Hippocampal formation (tissue), 2 donors: ENCODE results near the gene KDM4B.

Source experiments
- DNase-seq, 2 donors: peaks; one replicate each; lab custom pipeline; 2025; lab: John Stamatoyannopoulos, UW

Gene KDM4B

DNA sequence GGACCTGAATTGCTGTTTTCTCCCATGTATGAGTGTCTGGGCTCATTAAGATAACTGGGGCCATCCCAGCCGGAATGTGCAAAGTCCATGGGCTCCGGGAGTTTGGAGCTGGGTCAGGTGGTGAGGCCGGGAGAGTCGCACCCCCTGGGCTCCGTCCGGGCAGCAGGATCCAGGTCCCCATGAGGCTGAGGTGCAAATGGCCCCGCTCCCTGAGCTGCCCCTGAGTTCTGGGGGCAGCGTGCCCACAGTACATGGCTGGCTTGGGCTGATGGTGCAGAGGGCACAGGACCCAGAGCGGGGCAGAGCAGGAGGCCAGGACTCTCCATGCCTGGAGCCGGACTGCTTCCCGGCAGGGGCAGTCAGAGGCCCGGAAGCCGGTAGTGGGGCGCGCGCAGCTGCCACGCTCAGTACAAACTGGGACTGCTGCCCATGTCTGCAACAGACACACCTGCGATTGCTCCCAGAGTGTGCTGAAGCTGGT lies 136.0 kb downstream of the KDM4B start:
- no peak for DNase-seq

DNA sequence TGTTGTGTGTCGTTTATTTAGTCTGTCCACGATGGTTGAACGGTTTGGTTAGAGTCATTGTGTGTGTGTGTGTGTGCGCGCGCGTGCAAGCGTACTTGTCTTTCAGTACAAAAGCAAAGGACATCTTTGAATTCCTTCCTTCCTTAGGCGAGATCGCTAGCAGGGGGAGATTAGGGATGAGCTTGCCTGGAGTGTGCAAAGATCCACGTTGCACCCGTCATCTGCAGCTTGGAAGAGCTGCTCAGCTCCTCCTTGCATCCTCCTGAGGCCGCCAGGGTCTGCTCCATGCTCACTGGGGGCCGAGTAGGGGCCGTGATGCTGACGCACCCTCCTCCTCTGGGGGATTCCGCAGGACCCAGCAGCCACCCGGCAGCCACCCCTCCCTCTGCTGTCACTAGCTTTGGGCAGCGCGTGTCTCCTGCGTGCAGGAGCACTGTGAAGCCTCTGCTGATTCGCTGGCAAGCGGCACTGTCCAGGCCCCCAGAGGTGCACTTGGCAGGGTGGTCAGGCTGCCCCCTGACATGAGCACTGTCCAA lies 137.3 kb downstream of the KDM4B start:
- DNase-seq, result no peak

DNA sequence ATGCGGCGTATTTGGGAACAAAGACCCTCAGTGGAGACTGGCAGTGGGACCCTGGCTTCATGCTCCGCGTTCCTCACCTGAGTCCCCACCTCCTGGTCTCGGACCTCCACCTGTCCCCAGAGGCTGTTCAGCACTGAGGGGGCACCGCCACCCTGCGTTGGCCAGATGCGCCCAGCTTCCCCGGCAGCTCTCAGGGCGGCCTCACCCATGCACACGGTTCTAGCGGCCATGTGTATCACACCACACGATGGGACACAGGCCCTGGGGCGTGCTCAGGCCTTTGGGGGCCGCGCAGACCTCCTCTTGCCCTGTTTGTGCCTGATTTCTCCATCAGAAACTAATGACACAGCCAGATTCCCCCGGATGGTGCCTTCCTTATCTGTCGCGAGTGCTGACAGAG lies 138.1 kb downstream of the KDM4B start:
- DNase-seq, result no peak

DNA sequence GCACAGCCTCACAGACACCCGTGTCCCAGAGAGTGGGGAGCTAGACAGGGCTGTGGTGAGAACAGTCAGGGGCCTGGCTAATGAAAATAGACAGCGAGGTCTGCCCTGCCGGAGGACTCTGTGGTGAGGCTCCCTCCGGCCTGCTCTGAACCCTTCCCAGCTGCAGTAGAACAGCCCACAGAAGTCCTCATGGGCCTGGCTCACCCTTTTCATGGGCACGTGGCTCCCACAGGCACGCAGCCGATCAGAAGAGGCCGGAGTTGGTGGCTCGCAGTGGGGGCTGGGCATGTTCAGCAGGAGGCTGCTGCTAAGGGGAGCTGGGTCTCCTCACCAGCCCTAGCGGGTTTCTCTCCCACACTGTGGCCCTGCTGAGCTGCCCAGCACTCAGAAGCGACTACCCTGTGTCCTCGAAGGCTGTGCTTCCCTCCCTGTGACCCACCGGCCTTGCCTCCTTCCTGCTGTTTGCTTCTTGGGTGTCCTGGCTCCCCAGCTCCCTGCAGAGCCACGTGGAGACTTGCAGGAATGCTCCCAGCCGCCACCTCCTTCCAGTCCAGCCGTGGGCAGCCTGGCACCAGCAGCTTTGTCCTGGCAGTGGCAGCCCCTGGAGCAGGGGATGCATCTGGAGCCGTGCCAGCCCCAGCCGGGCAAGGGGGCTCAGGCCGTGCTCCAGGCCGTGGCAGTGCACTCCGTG lies 138.7 kb downstream of the KDM4B start:
- DNase-seq, result no peak

DNA sequence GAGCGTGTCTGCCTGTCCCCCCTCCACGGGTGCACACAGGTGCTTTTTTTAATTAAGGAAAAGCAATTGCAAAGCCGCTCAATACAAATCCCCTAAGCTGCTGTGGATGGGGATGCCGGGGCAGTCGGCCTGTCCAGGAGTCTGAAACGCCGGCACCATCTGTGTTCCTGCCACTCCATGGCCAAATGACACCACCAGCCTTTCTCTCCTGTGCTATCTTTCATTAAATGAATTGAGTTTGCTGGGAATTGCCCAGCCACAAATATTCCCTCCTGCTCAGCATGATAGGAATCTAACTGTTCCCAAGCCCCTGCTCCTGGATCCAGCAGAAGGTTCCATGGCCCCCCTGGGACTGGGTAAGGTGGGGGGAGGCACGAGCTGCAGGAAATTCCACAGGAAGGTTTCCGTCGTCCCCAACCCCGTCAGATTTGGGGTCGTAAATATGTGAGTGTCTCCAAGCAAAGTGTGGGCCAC lies 139.2 kb downstream of the KDM4B start:
- DNase-seq, result no peak

DNA sequence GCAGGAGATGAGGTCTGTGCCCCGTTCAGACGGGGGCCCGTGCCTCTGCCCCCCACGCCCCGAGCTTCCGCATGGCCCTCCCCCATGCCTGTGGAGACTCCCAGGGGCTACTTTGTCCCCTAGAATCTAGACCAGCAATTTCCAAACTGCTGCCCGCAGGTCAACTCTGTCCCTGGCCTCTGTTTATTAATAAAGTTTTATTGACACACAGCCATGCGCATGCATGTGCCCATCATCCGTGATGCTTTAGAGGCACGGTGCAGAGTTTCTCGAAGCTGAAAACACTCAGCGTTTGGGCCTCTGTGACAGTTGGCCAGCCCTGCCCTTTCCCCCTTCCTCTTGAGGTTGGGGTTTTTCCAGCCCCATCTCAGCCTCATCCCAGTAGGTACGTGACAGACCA lies 140.0 kb downstream of the KDM4B start:
- DNase-seq, result no peak

DNA sequence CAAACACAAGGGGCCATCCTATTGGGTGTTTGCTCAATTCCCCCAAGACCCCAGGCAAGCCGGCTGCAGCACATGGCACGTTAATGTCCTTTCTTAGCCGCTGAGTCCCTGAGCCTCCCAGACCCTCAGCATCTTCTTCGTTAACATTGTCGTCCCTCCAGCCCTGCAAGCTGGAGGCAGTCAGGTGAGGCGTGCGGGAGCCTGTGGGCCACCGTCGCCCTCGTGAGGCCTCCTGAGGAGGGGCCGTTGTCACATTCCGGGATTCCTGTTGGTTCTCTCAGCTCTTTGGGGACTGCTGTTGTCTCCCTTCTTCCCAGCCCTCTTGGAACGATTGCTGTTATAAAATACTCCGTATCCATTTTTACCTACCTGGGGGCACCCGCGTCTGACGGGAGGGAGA lies 140.6 kb downstream of the KDM4B start:
- no peak for DNase-seq

DNA sequence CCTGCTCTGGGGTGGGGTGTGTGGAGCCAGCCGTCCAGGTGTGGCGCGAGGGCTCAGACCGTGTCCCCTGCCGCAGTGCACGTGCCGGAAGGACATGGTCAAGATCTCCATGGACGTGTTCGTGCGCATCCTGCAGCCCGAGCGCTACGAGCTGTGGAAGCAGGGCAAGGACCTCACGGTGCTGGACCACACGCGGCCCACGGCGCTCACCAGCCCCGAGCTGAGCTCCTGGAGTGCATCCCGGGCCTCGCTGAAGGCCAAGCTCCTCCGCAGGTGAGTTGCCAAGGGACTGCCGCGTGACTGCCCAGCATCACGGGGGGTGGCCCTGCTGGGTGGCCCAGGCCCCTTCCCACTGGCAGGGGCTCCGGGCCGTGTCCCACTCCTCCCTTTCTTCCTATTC lies 141.6 kb downstream of the KDM4B start:
- no peak for DNase-seq

DNA sequence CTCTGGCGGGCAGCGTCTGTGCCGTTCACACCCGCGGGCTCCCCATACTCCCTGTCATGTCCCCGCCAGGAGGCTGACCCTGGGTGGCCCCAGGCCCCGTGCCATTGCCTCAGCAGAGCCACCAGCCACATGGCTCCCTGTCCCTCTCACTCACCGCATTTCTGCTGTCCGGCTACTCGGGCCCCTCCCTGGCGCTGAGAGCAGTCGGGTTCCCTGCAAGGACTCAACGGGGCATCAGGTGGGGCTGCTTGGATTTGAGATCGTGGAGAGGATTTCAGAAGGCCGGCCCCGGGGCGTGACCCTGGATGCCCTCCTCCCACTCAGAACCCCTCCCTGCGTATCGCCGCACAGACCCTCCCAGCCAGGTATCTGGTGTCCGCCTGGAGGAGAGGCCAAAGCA lies 142.1 kb downstream of the KDM4B start:
- DNase-seq, result no peak

DNA sequence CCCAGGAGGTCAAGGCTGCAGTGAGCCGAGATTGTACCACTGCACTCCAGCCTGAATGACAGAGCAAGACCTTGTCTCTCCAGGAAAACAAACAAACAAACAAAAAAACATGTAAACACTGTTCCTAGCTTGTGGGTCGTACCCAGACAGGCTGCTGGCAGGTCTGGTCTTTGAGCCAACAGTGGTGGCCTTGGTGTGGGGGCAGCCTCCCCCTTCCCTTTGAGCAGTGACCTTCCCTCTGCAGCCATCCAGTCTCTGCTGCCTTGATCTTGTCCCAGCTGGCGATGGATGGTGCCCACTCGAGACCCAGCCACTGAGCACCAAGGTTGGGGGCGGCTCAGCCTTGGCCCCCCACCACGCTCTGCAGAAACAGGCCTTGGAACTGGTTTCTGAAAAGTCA lies 143.3 kb downstream of the KDM4B start:
- no peak for DNase-seq

DNA sequence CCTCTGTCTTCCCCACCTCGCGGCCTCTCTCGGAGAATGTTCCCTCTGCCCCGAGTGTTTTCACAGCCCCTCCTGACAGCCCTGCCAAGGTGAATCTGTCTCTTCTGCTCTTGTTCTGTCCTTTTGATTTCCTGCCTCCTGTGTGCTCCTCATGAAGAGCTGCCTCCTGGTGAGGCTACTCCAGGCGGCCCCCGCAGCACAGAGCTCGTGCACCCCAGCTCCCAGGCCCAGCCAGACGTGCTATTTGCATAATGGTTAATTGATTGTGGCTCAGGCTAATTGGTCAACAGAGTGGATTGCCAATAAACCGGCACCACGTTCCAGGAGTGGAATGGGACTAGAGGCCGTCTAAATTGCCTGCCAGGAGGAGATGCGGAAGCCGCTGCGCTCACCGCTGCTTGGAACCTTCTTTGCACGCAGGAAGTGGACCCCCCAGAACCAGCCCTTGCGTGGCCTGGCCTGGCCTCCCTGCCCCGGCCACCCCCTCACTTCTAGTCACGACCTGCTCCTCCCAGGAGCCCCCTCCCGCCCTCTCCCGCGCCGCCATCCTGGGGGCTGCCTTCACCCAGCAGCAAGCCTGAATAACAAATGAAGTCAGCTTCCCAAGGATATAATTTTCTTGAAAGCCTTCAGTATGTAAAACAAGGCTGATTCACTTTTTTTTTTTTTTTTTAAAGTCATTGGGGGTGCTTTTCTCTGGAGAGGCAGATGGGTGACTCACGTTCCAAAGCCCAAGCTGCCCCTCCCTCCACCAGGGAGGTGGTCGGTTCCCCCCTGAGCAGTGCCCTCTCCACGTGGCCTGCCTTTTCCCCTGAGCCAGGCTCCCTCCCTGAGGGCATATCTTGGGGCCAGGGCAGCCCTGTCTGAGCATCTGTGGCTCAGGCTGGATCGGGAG lies 144.0 kb downstream of the KDM4B start:
- no peak for DNase-seq

DNA sequence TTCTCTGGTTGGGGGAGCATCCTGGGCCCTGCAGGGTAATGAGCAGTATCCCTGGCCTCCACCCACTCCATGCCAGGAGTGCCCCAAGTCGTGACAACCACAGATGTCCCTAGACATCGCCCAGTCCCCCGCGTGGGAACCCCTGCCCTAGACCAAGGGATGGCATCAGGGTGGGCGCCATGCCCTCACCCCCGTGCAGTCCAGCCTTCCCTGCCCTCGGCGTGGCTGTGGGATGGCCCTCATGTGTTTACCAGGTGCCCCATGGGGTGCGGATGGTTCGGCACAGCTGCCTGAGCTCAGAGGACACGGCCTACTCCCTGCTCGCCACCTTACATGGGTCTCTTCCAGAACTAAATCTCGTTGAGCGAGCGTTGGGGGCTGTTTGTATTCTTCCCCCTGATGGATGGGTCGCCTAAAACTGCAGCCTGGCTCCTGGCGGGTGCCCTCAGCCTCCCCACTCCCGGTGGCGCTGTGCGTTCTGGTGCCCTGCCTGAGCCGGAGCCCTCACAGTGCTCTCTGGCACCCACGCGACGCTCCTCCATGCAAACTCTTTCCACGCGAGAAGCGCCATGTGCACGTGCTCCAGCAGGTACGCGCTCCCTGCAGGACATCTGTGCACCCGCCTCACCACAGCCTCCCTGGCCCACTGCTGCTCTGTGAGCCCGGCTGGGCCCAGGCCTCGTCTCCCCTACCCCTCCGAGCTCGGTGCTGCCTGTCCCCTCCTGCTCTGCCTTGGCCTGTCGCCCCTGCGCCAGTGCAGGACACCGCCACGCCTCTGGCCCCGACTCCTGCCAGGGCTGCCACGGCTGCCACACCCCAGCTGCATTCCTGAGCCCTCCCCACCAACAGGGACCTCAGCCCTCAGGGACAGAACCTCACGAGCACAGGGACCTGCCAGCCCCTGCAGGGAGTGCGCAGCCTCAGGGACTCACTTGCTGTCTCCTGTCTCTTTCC lies 145.0 kb downstream of the KDM4B start:
- DNase-seq, result no peak

DNA sequence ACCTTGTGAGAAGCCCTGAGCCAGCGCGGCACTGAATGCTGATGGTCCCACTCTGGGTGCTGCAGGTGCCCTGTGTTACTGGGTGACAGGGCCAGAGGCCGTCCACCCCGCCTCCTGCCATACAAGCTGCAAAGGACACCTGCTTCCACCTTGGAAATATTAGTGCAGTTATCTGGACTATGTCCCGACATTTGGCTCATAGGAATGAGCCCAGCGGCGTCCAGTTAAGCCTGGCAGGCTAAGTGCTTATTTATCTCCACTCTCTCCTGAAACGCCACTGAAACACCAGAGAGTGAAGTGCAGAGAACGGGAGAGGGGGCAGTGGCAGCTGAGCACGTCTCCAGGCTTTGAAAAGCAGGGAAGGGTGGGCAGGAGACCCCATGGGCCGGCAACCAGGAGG lies 145.8 kb downstream of the KDM4B start:
- DNase-seq, result no peak

DNA sequence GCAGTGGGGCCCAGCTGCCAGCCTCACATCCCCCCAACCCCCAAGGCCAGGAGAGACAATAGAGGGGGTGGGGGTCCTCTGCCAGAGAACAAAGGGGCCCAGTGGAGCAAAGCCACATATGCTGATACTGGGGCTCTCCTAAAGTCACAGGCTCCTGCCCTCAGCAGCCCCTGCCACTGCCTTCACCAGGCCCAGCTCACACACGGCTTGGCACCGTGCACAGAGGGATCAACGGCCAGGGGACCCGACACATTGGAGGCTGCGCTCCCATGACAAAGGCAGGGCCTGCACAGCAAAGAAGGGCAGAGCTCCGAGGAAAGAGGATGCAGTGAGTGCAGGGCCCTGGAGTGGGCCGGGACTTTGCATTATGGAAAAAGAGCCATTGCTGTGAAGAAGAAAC lies 146.4 kb downstream of the KDM4B start:
- DNase-seq, result no peak

DNA sequence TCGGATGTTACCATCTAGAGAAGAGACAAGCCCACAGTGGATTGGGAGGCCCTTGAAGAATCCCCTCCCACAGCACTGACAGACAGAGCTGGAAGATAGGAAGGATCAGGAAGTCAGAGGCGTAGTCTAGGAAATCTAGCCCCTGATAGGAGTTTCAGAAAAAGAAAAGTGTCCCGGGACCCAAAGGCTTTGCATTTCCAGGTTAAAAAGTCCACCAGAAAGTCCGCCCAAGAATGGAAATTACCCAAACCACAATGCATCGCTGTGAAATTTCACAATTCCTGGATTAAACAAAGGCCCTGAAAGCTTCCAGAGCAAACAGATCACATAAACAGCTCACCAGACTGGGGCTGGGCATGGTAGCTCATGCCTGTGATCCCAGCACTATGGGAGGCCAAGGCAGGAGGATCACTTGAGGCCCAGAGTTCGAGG lies 146.9 kb downstream of the KDM4B start:
- DNase-seq, result no peak

DNA sequence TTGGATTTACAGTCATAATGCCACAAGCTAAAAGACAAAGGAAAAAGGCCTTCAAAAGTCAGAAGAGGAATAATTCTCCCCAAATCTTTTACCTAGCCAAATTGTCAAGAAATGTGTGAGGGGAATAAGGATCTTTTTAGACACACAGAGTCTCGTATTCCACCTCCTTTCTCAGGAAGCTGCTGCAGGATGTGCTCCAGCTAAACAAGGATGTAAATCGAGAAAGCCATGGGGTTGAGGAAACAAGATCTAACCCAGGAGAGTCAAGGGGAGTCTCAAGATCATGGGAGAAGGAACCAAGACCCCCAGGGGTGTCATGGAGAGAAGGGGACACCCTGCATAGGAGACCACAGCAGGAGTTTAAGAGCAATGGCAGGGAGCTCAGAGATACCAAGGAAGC lies 147.4 kb downstream of the KDM4B start:
- no peak for DNase-seq

DNA sequence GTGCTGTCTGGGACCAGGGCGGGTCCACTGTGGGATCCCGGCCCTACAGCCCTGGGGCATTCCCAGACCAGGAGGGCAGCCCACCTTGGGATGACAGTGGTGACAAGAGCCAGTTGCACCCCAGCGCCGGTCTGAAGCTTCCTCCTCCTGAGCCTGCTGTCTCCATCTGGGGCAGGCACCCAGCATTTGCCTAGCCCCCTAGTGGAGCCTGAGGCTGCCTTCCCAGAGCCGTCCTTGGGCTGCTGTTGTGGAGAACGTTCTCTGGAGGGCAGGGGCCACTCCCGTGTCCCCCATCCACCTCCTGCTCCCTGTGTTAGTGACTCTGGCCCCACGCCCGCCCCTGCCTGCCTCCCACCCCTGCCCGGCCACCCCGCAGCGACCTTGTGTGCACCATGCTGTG lies 148.5 kb downstream of the KDM4B start:
- no peak for DNase-seq

DNA sequence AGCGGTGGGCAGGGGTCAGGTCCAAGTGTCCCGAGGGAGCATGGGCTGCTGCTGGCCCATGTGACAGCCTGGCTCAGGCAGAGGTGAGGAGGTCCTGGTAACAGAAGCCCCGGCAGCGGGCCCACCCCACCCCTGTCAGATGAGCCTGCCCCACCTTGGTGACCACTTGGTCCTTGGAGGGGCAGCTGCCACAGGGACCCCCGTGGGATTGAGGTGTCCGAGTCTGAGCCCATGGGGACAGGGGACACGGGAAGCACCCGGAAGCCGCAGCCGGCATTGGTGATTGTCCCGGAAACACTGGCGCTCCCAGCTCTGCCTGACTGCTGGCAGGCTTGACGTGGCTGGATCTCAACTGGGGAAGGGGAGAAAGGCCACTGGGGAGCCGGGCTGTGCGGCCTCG lies 149.1 kb downstream of the KDM4B start:
- DNase-seq, result no peak

DNA sequence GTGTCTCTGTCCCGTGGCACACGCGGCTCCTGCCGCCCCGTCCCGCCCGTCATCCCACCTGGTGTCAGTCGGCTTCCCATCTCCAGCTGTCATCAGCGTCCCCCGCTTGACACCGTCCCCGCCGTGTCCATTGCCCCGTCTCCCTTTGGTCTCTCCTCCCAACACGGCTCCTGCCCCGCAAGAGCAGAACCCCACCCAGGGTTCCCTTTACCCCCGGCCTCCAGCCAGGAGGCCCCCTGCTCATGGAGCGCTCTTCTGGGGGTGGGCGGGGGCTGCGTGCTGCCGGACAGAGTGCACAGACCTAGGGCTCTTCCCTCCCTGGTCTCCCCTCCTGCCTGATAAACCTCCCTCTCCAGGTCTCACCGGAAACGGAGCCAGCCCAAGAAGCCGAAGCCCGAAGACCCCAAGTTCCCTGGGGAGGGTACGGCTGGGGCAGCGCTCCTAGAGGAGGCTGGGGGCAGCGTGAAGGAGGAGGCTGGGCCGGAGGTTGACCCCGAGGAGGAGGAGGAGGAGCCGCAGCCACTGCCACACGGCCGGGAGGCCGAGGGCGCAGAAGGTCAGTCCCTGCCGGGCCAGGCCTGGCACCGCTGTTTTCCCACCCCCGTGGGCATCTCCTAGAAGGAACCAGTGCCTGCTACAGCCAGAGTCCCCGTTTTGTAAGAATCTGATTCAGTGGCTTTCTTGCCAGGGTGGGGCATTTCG lies 150.5 kb downstream of the KDM4B start:
- no peak for DNase-seq

DNA sequence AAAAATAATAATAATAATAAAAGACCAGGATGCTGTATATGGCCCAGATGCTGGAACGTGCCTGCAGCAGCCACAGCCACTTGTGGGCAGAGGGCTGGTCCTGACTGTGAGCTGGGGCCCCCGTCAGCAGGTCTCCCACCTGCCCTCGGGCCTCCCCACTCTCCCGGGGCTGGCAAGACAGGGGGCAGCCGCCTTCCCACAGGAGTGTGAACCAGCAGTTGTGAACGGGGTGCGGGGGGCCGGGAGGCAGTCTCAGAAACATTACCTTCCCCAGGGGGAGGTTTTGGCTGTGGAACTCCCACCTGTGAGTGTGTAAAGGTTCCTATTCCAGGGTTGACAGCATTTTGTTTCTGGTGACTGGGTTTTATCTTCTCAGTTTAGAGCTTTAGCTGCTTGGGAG lies 151.4 kb downstream of the KDM4B start:
- no peak for DNase-seq

DNA sequence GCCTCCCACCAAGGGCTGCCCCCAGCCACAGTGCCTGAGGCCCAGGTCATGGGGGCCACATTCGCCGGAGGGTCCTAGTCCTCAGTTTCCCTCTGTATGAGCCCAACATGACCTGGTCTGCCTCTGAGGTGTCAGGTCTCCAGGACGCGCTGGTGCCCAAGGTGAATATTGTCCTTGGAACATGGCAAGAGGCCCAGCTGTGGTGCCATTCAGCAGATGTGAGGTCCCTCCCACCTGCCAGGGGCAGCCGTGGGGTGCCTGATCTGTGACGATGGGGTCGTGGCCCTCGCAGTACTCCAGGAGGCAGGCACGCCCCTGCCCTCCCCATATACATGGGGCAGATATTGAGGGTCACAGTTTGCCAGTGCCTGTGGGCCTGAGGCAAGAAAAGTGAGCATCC lies 151.9 kb downstream of the KDM4B start:
- DNase-seq, result no peak
